Measurements from ENCODE around the gene NAA38. TPM values are rescaled to one million over a fixed set of nuclear protein-coding genes. Genes with fewer than 3 reads are reported as not detected.
"Not testable (repeated sequence)": the region's sequence is repeated elsewhere in the genome, so short reads cannot be mapped to it uniquely, and the experiment has no call there.

Gene NAA38
- polyA plus RNA-seq, 1 donor (not counting 4 experiments of a cell fraction or from before 2014, with no cell fraction given), result 70.9 TPM

DNA sequence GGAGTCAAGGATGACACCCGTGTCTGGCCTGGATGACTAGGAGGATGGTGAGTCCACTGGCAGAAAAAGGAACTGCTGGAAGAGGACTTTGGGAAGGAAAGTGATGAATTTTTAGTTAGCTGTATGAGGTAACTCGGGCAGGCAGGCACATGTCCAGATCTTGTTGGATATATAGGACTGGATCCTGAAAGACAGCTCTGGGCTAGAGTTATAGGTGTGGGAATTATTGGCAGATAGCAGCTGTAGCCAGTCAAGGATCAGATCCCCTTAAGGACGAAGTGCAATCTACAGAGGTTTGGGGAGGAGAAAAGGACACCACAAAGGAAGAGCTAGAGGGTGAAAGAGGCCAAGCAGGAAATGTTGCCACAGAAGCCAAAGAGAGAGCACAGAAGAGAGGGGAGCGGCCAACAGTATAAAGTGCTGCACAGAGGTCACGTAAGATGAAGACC, 10.5 kb upstream of the NAA38 start:
- Histone ChIP-seq H3K36me3 (ENCODE audit: control insufficient read depth in 2 of 2, extremely low read depth in 1 of 2, insufficient read depth in 2 of 2, low read length in 2 of 2) (no peaks in the 10 kb centered on the region), H4K20me1 (ENCODE audit: control insufficient read depth, extremely low read depth, insufficient read depth, low read length) (no peaks in the 10 kb centered on the region), H3K9me1 (ENCODE audit: control insufficient read depth, extremely low read depth, insufficient read depth, low read length) (no peaks in the 10 kb centered on the region), H3K9me3 (ENCODE audit: control insufficient read depth, low read depth, low read length) (no peaks in the 10 kb centered on the region), H3K4me2 (ENCODE audit: control insufficient read depth, extremely low read depth, insufficient read depth, low read depth, low read length) (peak overlapping the region; percentile 57), H3K27me3 (ENCODE audit: control insufficient read depth, extremely low read depth, insufficient read depth, low read length) (no peaks in the 10 kb centered on the region), H3K4me3 (ENCODE audit: control insufficient read depth in 2 of 3, extremely low read depth in 1 of 3, insufficient read depth in 2 of 3, low read depth in 1 of 3, low read length in 3 of 3) (no peak overlapping the region), H2AFZ (ENCODE audit: control insufficient read depth, low read length) (peak overlapping the region; percentile 11), H3K27ac (ENCODE audit: control insufficient read depth, insufficient read depth, low read length) (peak overlapping the region; percentile 22), H3K79me2 (ENCODE audit: control insufficient read depth, insufficient read depth, low read length) (no peaks in the 10 kb centered on the region), H3K4me1 (ENCODE audit: control insufficient read depth, extremely low read depth, insufficient read depth, low read length) (peaks cover 19% of the 10 kb centered on the region), H3K9ac (ENCODE audit: control insufficient read depth, extremely low read depth, insufficient read depth, low read length) (no peak overlapping the region)
- no peak for TF ChIP-seq EZH2 (IDR thresholded peaks at IDR 0.05; ENCODE audit: low read length)
- TF ChIP-seq, protein P1, sequence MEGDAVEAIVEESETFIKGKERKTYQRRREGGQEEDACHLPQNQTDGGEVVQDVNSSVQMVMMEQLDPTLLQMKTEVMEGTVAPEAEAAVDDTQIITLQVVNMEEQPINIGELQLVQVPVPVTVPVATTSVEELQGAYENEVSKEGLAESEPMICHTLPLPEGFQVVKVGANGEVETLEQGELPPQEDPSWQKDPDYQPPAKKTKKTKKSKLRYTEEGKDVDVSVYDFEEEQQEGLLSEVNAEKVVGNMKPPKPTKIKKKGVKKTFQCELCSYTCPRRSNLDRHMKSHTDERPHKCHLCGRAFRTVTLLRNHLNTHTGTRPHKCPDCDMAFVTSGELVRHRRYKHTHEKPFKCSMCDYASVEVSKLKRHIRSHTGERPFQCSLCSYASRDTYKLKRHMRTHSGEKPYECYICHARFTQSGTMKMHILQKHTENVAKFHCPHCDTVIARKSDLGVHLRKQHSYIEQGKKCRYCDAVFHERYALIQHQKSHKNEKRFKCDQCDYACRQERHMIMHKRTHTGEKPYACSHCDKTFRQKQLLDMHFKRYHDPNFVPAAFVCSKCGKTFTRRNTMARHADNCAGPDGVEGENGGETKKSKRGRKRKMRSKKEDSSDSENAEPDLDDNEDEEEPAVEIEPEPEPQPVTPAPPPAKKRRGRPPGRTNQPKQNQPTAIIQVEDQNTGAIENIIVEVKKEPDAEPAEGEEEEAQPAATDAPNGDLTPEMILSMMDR (optimal IDR thresholded peaks at IDR 0.05 in 1 of 3, IDR thresholded peaks at IDR 0.05 in 1 of 3, conservative IDR thresholded peaks at IDR 0.05 in 1 of 3; ENCODE audit: extremely low read depth in 1 of 3, insufficient read depth in 2 of 3, low read length in 3 of 3), result peak in 1 of 3 experiments; percentile 29
- FAIRE-seq (peak; percentile 97), DNase-seq (ENCODE audit: low read depth, low spot score) (no peak)
- dilution Hi-C loops (cut with MboI; ENCODE audit: extremely low pct_ligation_motif_present, low sequenced_read_pairs), result no loop called here

DNA sequence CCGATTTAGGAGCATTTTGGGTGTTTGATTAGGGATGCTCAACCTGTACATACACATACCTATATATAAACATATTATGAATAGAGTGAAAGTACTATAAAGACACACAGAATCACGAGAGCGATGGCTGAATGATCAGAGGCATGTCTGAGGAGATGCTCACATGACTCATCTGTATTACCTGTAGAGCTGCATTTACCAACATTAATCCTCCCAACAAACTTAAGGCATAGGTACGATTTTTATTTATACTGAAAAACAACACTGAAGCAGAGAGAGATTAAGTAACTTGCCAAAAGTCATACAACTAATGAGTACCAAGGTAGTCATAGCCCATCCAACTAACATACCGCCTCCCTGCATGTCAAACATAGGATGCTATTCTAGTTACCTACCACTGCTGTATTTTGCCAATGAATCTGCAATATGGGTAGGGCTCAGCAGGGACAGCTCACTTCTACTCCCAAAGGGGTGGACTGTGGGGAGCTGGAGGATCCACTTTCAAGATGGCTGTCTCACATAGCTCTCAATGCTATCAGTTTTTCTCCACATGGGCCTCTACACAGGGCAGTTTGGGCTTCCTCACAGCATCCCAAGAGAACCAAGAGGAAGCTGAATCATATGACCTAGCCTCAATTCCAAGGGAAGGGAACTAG, 7.8 kb upstream of the NAA38 start:
- no peaks in the 10 kb centered on the region for H3K9me1 ChIP-seq (ENCODE audit: control insufficient read depth, extremely low read depth, insufficient read depth, low read length)
- no peaks in the 10 kb centered on the region for H3K79me2 ChIP-seq (ENCODE audit: control insufficient read depth, insufficient read depth, low read length)
- H3K9ac ChIP-seq (ENCODE audit: control insufficient read depth, extremely low read depth, insufficient read depth, low read length), result no peak overlapping the region
- no peak overlapping the region for H3K27ac ChIP-seq (ENCODE audit: control insufficient read depth, insufficient read depth, low read length)
- H4K20me1 ChIP-seq (ENCODE audit: control insufficient read depth, extremely low read depth, insufficient read depth, low read length), result no peaks in the 10 kb centered on the region
- no peaks in the 10 kb centered on the region for H3K9me3 ChIP-seq (ENCODE audit: control insufficient read depth, low read depth, low read length)
- DNase-seq (ENCODE audit: low read depth, low spot score), result no peak
- dilution Hi-C loops (cut with MboI; ENCODE audit: extremely low pct_ligation_motif_present, low sequenced_read_pairs), result no loop called here
- H3K4me2 ChIP-seq (ENCODE audit: control insufficient read depth, extremely low read depth, insufficient read depth, low read depth, low read length), result no peak overlapping the region
- H3K4me3 ChIP-seq (ENCODE audit: control insufficient read depth in 2 of 3, extremely low read depth in 1 of 3, insufficient read depth in 2 of 3, low read depth in 1 of 3, low read length in 3 of 3), result no peak overlapping the region
- H3K4me1 ChIP-seq (ENCODE audit: control insufficient read depth, extremely low read depth, insufficient read depth, low read length), result peaks cover 21% of the 10 kb centered on the region
- no peak for FAIRE-seq
- H2AFZ ChIP-seq (ENCODE audit: control insufficient read depth, low read length), result no peak overlapping the region
- H3K36me3 ChIP-seq (ENCODE audit: control insufficient read depth in 2 of 2, extremely low read depth in 1 of 2, insufficient read depth in 2 of 2, low read length in 2 of 2), result peaks cover 0 to 6% of the 10 kb centered on the region in 2 experiments
- no peak for TF ChIP-seq EZH2 (IDR thresholded peaks at IDR 0.05; ENCODE audit: low read length)
- TF ChIP-seq, protein P1 (optimal IDR thresholded peaks at IDR 0.05 in 1 of 3, IDR thresholded peaks at IDR 0.05 in 1 of 3, conservative IDR thresholded peaks at IDR 0.05 in 1 of 3; ENCODE audit: extremely low read depth in 1 of 3, insufficient read depth in 2 of 3, low read length in 3 of 3), result no peak
- H3K27me3 ChIP-seq (ENCODE audit: control insufficient read depth, extremely low read depth, insufficient read depth, low read length), result no peaks in the 10 kb centered on the region

DNA sequence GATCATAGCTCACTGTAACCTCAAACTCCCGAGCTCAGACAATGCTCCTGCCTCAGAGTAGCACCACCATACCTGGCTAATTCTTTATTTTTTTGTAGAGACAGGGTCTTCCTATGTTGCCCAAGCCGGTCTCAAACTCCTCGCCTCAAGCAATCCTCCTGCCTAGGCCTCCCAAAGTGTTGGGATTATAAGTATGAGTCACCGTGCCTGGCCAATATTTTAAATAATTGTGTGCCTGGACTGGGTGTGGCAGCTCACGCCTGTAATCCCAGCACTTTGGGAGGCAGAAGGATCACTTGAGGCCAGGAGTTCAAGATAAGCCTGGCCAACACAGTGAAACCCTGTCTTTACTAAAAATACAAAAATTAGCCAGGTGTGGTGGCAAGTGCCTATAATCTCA, 7.0 kb upstream of the NAA38 start:
- H2AFZ ChIP-seq (ENCODE audit: control insufficient read depth, low read length); H3K4me2 ChIP-seq (ENCODE audit: control insufficient read depth, extremely low read depth, insufficient read depth, low read depth, low read length); H3K27ac ChIP-seq (ENCODE audit: control insufficient read depth, insufficient read depth, low read length); H4K20me1 ChIP-seq (ENCODE audit: control insufficient read depth, extremely low read depth, insufficient read depth, low read length); H3K4me3 ChIP-seq (ENCODE audit: control insufficient read depth in 2 of 3, extremely low read depth in 1 of 3, insufficient read depth in 2 of 3, low read depth in 1 of 3, low read length in 3 of 3); dilution Hi-C loops (cut with MboI; ENCODE audit: extremely low pct_ligation_motif_present, low sequenced_read_pairs); FAIRE-seq; H3K9ac ChIP-seq (ENCODE audit: control insufficient read depth, extremely low read depth, insufficient read depth, low read length); H3K9me3 ChIP-seq (ENCODE audit: control insufficient read depth, low read depth, low read length); H3K79me2 ChIP-seq (ENCODE audit: control insufficient read depth, insufficient read depth, low read length); DNase-seq (ENCODE audit: low read depth, low spot score); H3K9me1 ChIP-seq (ENCODE audit: control insufficient read depth, extremely low read depth, insufficient read depth, low read length); H3K27me3 ChIP-seq (ENCODE audit: control insufficient read depth, extremely low read depth, insufficient read depth, low read length); H3K36me3 ChIP-seq (ENCODE audit: control insufficient read depth in 2 of 2, extremely low read depth in 1 of 2, insufficient read depth in 2 of 2, low read length in 2 of 2): not testable (repeated sequence)
- H3K4me1 ChIP-seq (ENCODE audit: control insufficient read depth, extremely low read depth, insufficient read depth, low read length), result peaks cover 21% of the 10 kb centered on the region
